Transverse colon (tissue), 3 donors: ENCODE measurements around the gene PPARA.

Experiments used
- POLR2A ChIP-seq: fragments of 450-650 bp; IDR thresholded peaks from one replicate; pipeline ENCODE4 v1.6.1; 2016; ENCODE audit warnings: antibody characterized with exemption, mild to moderate bottlenecking, moderate library complexity
- TF ChIP-seq, protein P1 (sequence below), 5 experiments: fragments of 200-600 bp in 3 of 5; fragments of 450-650 bp in 2 of 5; sonication (generic) in 3 of 5; IDR thresholded peaks; 1 replicate in 2 of 5; 2 replicates in 3 of 5; pipeline ENCODE4 v1.5.1; 2016 to 2017; ENCODE audit warnings: antibody characterized with exemption in 5 of 5, inconsistent platforms in 3 of 5, mild to moderate bottlenecking in 2 of 5, moderate library complexity in 1 of 5

DNA sequence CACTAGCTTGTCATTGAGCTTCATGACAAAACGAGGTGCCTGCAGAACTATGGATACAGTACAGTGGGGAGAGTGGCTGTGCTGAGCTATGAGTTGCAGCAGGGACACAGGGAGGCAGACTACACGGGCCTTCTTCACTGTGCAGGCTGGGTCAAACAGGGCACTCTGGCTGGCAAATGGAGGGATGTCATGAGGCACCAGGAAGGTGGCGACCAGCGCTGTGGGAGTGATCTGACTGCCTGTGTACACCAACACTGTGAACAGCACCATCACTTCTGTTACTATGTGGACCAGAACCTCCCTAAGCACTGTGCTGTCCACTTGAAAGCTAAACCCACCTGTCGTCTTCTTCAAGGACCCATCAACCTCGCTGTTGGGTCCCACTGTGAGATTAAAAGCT lies 109.7 kb downstream of the PPARA start:
- TF ChIP-seq, protein P1, sequence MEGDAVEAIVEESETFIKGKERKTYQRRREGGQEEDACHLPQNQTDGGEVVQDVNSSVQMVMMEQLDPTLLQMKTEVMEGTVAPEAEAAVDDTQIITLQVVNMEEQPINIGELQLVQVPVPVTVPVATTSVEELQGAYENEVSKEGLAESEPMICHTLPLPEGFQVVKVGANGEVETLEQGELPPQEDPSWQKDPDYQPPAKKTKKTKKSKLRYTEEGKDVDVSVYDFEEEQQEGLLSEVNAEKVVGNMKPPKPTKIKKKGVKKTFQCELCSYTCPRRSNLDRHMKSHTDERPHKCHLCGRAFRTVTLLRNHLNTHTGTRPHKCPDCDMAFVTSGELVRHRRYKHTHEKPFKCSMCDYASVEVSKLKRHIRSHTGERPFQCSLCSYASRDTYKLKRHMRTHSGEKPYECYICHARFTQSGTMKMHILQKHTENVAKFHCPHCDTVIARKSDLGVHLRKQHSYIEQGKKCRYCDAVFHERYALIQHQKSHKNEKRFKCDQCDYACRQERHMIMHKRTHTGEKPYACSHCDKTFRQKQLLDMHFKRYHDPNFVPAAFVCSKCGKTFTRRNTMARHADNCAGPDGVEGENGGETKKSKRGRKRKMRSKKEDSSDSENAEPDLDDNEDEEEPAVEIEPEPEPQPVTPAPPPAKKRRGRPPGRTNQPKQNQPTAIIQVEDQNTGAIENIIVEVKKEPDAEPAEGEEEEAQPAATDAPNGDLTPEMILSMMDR (IDR thresholded peaks at IDR 0.05), result no peak
- TF ChIP-seq POLR2A, result no peak
